Measurements from ENCODE around the gene MVB12B. TPM values are rescaled to one million over a fixed set of nuclear protein-coding genes. Genes with fewer than 3 reads are reported as not detected.

Gene MVB12B
- total and polyA plus RNA-seq, 2 of the 8 experiments (the other 6 are each of a cell fraction or from before 2014, with no cell fraction given) = 2.6 to 5.0 TPM

DNA sequence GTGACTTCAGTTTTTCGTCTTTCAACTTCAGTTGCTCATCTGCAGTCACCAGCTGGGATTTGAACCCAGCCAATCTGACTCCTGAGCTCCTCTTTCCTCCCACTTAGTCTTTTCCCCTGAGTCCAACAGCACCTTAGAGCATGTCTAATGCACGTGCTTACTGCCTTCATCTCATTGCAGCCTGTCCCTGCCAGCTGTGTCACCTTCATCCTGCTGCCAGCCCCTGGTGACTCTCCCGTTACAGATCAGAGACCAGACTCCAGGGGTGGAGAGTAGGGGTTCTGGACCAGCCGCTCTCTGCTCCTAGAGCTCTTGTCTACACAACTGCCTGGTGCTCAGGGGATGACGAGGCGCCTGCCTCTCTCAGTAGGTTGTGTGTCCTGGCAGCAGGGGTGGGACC lies 154.2 kb downstream of the MVB12B start:
- peaks cover 0 to 4% (median 2%) of the 10 kb centered on the region in 4 experiments; a peak in 3 of 7 replicates for H3K4me1 ChIP-seq (replicated peaks in 1 of 4; ENCODE audit: control insufficient read depth in 3 of 4, insufficient read depth in 4 of 4, low read length in 3 of 4)
- H3K23me2 ChIP-seq (ENCODE audit: low read depth, low read length) = peaks cover 5% of the 10 kb centered on the region; the same call in 1 of the 2 replicates
- TF ChIP-seq, protein P1, sequence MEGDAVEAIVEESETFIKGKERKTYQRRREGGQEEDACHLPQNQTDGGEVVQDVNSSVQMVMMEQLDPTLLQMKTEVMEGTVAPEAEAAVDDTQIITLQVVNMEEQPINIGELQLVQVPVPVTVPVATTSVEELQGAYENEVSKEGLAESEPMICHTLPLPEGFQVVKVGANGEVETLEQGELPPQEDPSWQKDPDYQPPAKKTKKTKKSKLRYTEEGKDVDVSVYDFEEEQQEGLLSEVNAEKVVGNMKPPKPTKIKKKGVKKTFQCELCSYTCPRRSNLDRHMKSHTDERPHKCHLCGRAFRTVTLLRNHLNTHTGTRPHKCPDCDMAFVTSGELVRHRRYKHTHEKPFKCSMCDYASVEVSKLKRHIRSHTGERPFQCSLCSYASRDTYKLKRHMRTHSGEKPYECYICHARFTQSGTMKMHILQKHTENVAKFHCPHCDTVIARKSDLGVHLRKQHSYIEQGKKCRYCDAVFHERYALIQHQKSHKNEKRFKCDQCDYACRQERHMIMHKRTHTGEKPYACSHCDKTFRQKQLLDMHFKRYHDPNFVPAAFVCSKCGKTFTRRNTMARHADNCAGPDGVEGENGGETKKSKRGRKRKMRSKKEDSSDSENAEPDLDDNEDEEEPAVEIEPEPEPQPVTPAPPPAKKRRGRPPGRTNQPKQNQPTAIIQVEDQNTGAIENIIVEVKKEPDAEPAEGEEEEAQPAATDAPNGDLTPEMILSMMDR (IDR thresholded peaks at IDR 0.05; ENCODE audit: control extremely low read depth in 1 of 3, insufficient read depth in 1 of 3, low read depth in 1 of 3, low read length in 3 of 3) = no peak
- no peak for TF ChIP-seq TCF12 (IDR thresholded peaks at IDR 0.05; ENCODE audit: low read depth, low read length)
- no peak for TF ChIP-seq GTF2F1 (IDR thresholded peaks at IDR 0.05; ENCODE audit: borderline replicate concordance, low read depth, low read length)
- TF ChIP-seq ZNF274 (IDR thresholded peaks at IDR 0.05; ENCODE audit: borderline replicate concordance, extremely low read depth, low read length) = no peak
- no peak for TF ChIP-seq RXRA (IDR thresholded peaks at IDR 0.05; ENCODE audit: insufficient read depth, low read depth, low read length)
- no peak for TF ChIP-seq E2F6 (IDR thresholded peaks at IDR 0.05)
- peaks cover 0 to 5% (median 0%) of the 10 kb centered on the region in 4 experiments; a peak in 3 of 7 replicates for H3K27me3 ChIP-seq (replicated peaks in 1 of 4; ENCODE audit: control insufficient read depth in 3 of 4, extremely low read depth in 1 of 4, insufficient read depth in 3 of 4, low read length in 3 of 4)
- H2AFZ ChIP-seq (ENCODE audit: low read length) = no peak overlapping the region
- CTCF ChIA-PET (ENCODE audit: partially characterized antibody) = interaction anchor here (1.1 to 4.4 kb wide), 8 partner anchors 8 to 209 kb away, joined by 4 to 50 read pairs (median 16); no protein-coding TSS in a partner anchor
- H2BK20ac ChIP-seq (ENCODE audit: low read length) = 0 out of 2 replicates have a peak overlapping the region, but pooled peaks have one; percentile 61
- H2BK12ac ChIP-seq (ENCODE audit: low read depth, low read length) = no peak overlapping the region
- no peak overlapping the region for H4K5ac ChIP-seq (ENCODE audit: insufficient read length, low read depth, low read length)
- no peak overlapping the region for H3K14ac ChIP-seq (ENCODE audit: insufficient read length)
- H2BK5ac ChIP-seq (ENCODE audit: low read depth, low read length) = no peak overlapping the region
- FAIRE-seq (no peak), DNase-seq (ENCODE audit: low read depth in 1 of 2, low spot score in 2 of 2) (no peak)
- no peaks in the 10 kb centered on the region for H3K36me3 ChIP-seq (ENCODE audit: control insufficient read depth in 2 of 4, insufficient read depth in 4 of 4, low read length in 3 of 4)
- H3K79me1 ChIP-seq (ENCODE audit: low read depth, low read length) = no peaks in the 10 kb centered on the region
- no peak overlapping the region for H3K4ac ChIP-seq (replicated peaks; ENCODE audit: insufficient read length, low read depth, low read length)
- no peak overlapping the region for H3K4me3 ChIP-seq (ENCODE audit: extremely low read depth in 1 of 4, insufficient read depth in 2 of 4, low read depth in 3 of 4, low read length in 4 of 4)
- 88% methylated on average over 6 of the region's 6 CpGs; no CpG with 5 or more reads in 1 of the 2 experiments for WGBS, 2 experiments (ENCODE audit: extremely low coverage in 1 of 2, insufficient coverage in 1 of 2, insufficient read length in 1 of 2, insufficient replicate concordance in 2 of 2, low coverage in 1 of 2, low lambda C conversion rate in 2 of 2, missing lambda C conversion rate in 1 of 2)
- H3K27ac ChIP-seq (ENCODE audit: low read depth, low read length) = no peak overlapping the region
- no peak overlapping the region for H3K23ac ChIP-seq (ENCODE audit: insufficient read length)
- H3K9me3 ChIP-seq (ENCODE audit: insufficient read depth in 2 of 2, low read depth in 1 of 2, low read length in 1 of 2) = no peaks in the 10 kb centered on the region
- no peak overlapping the region for H2AK5ac ChIP-seq (ENCODE audit: low read depth, low read length)
- no peak overlapping the region for H3K9ac ChIP-seq (replicated peaks in 1 of 4; ENCODE audit: extremely low read depth in 1 of 4, low read depth in 3 of 4, low read length in 3 of 4)
- H4K91ac ChIP-seq (replicated peaks; ENCODE audit: insufficient read length, low read length) = no peak overlapping the region
- no peak overlapping the region for H4K8ac ChIP-seq (ENCODE audit: extremely low read depth, insufficient read depth, low read length)
- H2BK15ac ChIP-seq (ENCODE audit: low read length) = no peak overlapping the region
- H3K18ac ChIP-seq (ENCODE audit: extremely low read depth, low read length) = no peak overlapping the region
- no peak overlapping the region for H3K4me2 ChIP-seq (ENCODE audit: insufficient read depth in 1 of 2, low read depth in 2 of 2, low read length in 2 of 2)
- no peak overlapping the region for H2BK120ac ChIP-seq (replicated peaks; ENCODE audit: low read depth, low read length)
- POLR2A ChIA-PET (ENCODE audit: partially characterized antibody) = no interaction called here
- no peaks in the 10 kb centered on the region for H3K79me2 ChIP-seq (ENCODE audit: control insufficient read depth in 1 of 2, insufficient read depth in 2 of 2, low read length in 2 of 2)
- peaks cover 0 to 3% of the 10 kb centered on the region in 2 experiments for H4K20me1 ChIP-seq (replicated peaks in 1 of 2; ENCODE audit: control insufficient read depth in 1 of 2, insufficient read depth in 2 of 2, low read length in 2 of 2)
- H3K56ac ChIP-seq (replicated peaks; ENCODE audit: insufficient read length, low read depth, low read length) = no peak overlapping the region
